ENCODE measurements around the gene EPN2.
"Not testable (repeated sequence)": the region's sequence is repeated elsewhere in the genome, so short reads cannot be mapped to it uniquely, and the experiment has no call there.

Gene EPN2

DNA sequence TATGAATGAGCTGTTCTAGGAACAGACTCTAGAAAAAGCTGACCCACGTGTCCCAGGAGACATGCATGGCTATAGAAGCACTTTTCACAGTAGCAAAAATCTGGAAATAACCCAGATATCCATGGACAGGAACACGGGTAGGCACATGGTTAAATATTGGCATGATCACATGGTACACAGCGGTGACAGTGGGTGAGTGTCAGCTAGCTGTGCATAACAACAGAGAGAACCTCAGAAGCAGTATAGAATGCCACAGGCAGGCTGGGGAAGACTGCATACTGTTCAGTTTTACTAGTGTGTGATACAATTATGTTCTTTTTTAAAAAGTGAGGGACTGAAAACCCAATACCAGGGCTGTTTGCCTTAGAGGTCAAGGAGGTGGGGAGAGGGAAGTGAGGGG is 31.4 kb downstream of the EPN2 start:
- no peak for DNase-seq (ENCODE audit: low read depth)

GRCh38 chr17:19269106-19269505 is 31.9 kb downstream of the EPN2 start:
- no peak for DNase-seq (ENCODE audit: low read depth)

GRCh38 chr17:19269641-19270040 is 32.5 kb downstream of the EPN2 start:
- DNase-seq (ENCODE audit: low read depth), result no peak

GRCh38 chr17:19270347-19270703 is 33.2 kb downstream of the EPN2 start:
- DNase-seq (ENCODE audit: low read depth), result no peak

DNA sequence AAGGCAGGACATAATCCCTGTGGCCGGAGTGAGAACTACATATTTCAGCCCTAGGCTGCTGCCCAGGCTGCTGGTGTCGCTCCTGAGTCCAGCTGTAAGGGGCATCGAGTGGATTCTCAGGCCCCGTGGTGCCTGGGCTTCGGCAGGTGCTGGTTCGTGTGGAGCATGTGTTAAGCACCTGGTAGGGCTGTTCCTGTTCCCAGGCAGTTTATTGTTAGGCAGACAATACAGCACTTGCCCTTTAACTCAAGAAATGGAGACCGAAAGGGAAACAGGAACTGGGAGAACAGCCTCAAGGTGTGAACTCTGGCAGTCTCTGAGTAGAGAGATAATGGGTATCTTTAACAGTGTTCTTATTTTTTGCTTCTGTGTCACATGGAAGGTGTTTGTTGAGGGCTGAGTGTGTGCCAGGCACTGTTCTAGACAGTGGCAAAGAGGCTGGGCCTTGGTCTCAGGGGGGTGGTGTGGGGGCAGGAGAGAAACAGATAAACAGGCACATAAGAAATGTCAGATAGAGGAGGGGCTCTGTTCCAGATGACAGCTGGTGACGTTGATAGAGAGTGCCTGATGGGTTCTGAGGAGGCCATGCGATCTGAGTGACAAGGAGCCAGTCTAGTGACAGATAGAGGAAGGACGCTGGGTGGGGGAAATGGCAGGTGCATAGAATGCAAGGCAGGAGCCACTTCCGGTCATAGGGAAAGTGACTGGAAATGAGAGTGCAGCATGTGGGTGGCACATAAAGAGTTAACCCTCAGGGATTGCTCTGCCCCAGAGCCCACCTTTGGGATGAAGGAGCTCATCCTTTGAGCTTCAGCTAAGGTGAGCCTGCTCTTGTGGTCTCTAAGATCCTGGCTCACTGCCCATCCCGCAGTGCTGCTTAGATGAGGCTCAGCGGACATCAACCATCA is 33.8 kb downstream of the EPN2 start:
- peak; percentile 25 for DNase-seq (ENCODE audit: low read depth)

DNA sequence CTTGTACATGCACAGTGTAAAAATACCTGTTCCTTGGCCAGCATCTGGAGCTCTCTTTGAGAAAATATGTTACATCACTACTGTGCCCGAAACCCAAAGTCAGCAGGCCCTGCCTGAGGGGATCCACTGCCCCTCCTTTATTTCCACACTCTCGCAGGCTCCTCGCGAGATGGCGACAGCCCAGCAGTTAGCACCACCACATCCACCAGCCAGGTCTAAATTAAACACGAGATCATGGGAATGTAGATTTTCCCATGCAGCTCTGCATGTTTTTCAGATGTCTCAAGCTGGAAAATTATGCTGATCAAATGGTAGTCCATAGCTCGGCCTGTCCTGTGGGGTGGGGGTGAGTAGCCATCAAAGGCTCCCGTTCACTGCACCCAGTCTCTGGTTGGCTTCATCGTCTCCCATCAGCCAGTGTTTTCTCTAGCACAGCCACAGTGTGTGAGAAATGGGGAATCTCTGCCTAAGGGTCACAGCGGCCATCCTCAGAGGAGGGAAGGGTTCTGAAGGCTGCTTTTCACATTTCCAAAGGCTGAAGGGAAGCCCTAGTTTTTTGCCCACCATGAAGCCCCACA is 34.7 kb downstream of the EPN2 start:
- DNase-seq (ENCODE audit: low read depth), result no peak

DNA sequence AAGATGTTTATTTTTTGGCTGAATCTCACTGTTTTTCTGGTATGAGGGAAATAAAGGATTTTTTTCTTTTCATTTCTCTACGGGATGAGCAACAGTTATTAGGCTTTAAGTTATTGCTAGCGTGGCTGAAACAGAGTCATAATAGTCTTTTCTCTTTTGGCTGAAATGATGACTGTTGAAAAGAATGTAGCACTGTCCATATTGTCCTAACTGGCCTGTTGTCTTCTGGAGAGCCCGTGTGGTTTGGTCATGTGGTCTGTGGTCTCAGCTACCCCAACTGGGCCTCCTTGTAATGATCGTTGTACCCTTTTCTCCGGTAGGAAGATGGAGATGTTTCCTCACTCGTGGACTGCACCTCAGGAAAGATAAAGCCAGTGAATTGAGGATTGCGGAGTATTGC is 36.6 kb downstream of the EPN2 start:
- peak; percentile 7 for DNase-seq (ENCODE audit: low read depth)

DNA sequence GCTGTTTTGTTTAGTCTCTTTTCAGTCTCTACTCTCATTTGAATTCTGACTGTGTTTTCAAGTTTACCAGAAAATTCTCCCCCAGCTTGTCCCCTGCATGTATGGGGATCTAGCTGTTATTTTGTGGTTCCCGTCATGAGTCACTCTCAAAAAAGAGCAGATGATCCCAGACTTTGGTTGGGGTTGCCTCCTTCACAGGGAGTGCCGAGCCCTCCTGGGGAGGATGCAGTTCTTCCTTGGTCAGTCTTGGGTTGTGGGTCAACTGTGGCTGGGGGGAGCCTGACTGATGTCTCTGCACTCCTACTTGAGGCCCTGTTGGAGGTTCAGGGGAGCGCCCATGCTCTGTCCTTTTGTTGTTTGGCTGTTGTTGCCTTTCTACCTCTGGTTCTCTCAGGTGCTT is 37.7 kb downstream of the EPN2 start:
- DNase-seq (ENCODE audit: low read depth), result no peak

DNA sequence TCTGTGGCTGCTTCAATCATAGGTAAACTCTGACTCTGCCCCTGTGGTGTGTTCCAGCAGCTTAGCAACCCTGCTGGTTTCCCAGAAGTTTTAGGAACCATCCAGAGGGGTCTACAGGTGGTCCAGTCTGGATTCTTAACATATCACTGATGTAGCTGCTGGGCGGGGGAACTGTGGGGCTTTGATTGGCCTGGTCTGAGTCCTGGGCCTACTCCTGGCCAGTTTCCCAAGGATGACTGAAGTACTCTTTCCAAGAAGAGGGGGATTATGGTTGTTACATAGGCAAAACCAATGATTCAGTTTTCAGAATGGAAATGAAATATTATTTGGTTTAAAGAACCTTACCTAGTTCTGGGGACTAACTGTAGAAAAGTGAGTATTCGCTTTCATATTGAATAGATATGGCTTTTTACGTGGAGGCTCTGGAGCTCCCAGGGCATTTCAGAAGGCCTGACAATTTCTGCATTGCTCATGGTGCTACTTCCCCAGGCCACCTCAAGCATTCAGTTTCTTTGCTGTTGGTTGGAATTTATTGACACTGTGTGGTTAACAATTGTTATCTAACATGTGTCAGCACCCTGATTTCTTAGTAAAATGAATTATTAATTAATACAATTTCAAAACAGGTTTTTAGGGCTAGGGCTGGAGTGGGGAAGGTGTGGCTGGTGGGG is 38.4 kb downstream of the EPN2 start:
- no peak for DNase-seq (ENCODE audit: low read depth)

DNA sequence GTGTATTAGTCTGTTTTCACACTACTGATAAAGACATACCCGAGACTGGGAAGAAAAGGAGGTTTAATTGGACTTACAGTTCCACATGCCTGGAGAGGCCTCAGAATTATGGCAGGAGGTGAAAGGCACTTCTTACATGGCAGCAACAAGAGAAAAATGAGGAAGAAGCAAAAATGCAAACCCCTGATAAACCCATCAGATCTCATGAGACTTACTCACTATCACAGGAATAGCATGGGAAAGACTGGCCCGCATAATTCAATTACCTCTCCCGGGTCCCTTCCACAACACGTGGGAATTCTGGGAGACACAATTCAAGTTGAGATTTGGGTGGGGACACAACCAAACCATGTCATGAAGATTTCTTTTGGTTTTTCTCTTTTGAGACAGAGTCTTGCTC is 41.1 kb downstream of the EPN2 start:
- not testable (repeated sequence) for DNase-seq (ENCODE audit: low read depth)

DNA sequence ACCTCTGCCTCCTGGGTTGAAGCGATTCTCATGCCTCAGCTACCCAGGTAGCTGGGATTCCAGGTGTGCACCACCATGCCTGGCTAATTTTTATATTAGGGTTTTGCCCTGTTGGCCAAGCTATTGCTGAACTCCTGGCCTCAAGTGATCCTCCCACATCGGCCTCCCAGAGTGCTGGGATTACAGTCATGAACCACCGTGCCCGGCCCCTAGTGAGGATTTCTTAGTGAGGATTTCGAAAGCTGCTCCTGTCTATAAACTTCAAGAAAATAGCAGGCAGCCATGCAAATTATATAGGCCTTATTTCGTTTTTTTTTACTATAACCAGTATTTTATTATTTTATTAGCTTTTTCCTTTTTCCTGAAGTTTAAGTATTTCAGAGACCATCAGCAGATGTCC is 41.6 kb downstream of the EPN2 start:
- no peak for DNase-seq (ENCODE audit: low read depth)

DNA sequence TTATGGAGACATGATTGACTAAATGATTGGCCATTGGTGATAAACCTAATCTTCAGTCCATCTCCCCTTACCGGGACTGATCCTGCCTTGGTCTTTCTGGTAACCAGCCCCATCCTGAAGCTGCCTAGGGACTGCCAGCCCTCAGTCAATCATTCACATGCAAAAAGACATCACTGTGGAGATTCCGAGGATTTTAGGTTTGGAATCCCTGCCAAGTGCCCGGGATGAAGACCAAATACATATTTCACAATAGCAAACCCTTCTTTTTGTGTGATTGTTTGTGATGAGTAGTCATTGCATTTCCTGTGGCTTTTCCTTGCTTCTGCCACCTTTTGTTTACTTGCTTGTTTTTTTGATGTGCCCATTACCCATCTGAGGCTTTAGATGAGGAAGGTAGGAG is 44.0 kb downstream of the EPN2 start:
- no peak for DNase-seq (ENCODE audit: low read depth)

- no peak for DNase-seq (ENCODE audit: low read depth)
These were observed 47.1 kb downstream of the EPN2 start for GRCh38 chr17:19284005-19284959.

- no peak for DNase-seq (ENCODE audit: low read depth)
These were observed 48.2 kb downstream of the EPN2 start for GRCh38 chr17:19285213-19285900.

- DNase-seq (ENCODE audit: low read depth), result no peak
These were observed 49.7 kb downstream of the EPN2 start for GRCh38 chr17:19286751-19287341.

- no peak for DNase-seq (ENCODE audit: low read depth)
These were observed 50.5 kb downstream of the EPN2 start for GRCh38 chr17:19287651-19288050.

DNA sequence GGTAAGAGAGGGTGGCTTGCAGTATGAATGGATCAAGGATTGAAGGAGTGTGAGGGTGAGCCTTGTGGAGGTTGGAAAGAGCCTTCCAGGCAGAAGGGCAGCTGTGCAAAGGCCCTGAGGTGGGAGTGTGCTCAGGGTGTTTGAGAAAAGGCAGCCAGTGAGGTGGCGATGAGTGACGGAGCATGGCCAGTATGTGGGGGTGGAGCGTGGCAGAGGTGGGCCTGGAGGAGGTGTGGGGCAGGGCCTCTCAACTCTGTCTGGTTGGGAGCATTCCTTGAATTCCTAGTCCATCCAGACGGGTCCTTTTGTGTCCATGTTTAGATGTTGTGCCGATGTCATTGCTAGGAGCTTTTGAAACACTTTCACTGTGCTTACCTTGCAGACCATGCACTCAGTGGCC is 51.3 kb downstream of the EPN2 start:
- no peak for DNase-seq (ENCODE audit: low read depth)

- no peak for DNase-seq (ENCODE audit: low read depth)
These were observed 53.0 kb downstream of the EPN2 start for GRCh38 chr17:19290066-19290705.

DNA sequence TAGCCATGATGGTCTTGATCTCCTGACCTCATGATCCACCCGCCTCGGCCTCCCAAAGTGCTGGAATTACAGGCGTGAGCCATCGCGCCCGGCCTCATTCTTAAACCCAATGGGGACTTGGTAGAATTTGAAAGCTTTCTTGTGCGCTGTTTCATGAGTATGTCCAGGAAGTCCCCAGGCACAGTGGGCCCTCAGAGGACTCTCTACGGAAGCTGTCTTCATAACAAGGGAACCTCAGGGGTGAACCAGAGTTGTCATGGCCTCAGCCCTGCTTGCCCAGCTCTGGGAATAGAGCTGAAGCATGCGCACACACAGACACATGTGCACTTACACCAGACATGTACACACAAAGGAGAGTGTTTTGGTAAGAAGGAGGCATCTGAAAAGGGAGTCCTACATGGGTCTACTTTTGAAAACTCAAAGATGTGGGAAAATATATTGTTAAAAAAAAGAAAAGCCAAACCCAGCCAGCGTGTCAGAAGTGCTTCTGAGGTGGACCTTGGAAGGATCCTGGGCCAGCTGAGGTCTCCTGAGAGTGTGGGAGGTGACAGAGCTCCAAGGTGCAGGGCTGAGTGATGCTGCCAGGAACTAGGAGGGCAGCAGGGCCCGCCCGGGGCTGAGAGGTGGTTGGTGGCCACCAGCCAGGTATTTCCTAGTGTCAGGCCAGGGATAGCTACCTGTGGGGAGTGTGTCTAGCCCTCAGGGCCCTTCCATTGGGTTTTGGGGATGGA is 54.6 kb downstream of the EPN2 start:
- no peak for DNase-seq (ENCODE audit: low read depth)

GRCh38 chr17:19292377-19292711 is 55.2 kb downstream of the EPN2 start:
- no peak for DNase-seq (ENCODE audit: low read depth)
